Measurements from ENCODE around the gene CPLX1.

Gene CPLX1

DNA sequence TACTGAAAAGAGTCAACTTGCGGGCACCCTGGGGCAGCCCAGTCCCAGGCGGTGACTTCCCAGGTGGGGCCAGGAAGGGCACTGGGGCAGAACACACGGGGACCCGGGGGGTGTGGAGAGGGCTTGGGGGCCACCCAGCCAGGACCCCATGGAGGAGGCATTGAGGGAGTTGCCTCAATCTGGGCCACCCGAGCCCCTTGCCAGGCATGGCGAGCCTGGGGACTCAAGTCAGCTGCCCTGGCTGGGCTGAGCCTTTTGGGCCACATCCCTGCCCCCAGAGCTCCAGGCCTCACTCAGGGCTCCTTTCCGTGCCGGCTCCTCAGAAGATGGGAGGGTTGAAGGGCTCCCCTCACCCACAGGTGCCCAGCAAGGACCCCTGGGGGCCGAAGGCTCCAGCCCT is 6.6 kb upstream of the CPLX1 start:
- no peak for DNase-seq (ENCODE audit: low spot score)

DNA sequence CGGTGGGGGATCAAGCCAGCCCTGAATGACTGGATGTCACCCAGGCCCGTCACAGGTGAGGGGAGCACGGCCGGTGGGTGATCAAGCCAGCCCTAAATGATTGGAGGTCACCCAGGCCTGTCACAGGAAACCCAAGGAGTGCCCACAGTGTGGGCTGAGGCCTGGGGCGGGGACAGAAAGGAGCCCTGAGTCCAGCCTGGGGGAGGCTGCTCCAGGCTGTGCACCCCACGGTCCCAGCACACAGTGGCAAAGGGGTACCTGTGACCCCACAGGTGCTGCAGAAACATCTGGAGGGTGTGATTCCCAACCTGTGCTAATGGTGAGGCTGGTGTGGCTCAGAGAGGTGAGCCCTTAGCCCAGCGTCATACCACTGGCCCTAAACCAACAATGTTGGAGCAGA is 6.2 kb upstream of the CPLX1 start:
- DNase-seq (ENCODE audit: low spot score): no peak

DNA sequence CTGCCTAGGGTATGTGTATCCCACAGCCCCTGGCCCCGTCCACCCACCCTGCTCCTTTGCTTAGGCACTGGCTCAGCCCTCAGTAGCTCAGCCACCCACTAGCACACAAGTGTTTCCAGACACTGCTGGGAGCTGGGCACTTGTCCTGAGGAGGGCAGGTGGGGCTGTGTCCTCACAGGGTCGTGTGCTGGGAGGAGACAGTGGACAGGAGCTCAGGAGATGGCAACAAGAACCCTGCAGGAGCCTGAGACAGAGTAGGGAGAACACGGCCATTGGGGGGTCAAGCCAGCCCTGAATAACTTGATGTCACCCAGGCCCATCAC is 5.5 kb upstream of the CPLX1 start:
- DNase-seq (ENCODE audit: low spot score): no peak

DNA sequence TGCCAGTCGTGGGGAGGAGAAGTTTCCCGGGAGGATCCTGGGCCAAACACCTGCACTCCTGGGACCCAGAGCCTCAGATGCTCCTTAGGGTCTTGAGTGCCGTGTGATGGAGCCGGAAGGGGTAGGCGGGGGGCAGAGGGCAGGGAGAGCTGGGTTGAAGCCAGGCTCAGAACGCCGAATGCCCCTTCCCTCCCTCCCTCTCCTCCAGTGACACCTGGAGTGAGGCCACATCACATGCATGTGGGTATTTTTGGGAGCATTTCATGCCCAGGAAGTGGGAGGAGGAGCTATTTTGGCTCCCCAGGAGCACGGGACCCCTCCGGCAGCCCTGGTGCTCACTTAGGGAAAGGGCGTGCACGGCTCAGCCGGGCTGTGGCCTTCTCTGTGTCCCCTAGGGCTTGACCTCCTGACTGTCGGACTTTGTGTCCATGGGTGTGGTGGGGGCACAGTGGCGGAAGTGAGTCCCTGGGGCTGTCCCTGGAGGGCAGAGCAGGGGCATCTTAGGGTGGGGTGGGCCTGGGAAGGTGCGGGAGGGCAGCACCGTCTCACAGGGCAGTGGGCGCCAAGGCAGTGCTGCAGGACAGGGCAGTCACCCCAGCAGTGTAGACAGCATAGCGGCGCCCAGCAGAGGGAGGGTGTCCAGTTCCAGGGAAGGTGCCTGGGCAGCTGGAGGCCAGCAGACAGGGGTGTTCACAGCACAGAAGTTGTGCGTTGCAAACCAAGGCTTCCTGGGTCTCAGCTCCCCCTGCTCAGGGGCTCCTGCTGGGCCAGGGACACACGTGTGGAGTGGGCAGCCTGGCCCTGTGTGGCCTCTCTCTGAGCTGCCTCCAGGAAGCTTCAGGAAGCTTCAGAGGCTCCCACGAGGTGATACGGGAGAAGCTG is 4.9 kb upstream of the CPLX1 start:
- DNase-seq (ENCODE audit: low spot score): no peak

DNA sequence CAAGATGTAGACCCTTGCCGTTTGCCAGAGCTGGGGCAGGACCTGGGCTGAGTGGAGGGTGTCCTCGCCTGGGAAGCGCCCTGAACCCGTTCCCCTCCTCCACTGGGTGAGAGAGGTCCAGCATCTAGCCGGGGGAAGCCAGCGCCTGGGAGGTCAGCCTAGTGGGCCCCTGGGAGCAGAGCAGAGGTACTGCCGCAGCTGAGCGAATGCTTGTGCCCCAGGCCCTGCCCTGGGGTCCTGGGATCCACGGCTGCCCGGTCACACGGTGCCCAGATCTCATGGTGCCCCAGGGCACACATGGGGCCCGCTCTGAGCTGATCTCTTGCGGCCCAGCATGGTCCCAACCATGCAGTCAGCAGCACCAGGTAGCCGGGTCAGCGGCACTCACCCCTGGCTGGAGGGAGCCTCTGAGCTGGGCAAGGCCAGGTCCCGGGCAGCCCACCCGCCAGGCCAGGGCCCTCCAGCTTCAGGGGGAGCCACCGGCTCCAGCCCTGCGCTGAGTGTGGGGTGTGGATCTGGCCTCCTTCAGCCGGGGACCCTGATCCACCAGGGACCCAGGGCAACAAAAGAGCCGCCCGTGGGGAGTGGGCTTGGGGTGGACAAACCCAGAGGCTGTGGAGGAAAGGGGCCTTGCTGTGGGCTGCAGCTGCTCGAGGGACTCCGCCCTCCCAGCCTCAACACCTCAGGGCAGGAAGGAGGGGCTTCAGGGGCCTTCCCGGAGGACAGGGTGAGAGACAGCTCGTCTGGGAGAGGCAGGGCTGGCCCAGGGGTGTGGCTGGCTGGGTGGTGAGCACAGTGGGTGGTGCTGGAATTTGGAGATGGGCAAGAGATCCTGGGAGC is 4.1 kb upstream of the CPLX1 start:
- no peak for DNase-seq (ENCODE audit: low spot score)

DNA sequence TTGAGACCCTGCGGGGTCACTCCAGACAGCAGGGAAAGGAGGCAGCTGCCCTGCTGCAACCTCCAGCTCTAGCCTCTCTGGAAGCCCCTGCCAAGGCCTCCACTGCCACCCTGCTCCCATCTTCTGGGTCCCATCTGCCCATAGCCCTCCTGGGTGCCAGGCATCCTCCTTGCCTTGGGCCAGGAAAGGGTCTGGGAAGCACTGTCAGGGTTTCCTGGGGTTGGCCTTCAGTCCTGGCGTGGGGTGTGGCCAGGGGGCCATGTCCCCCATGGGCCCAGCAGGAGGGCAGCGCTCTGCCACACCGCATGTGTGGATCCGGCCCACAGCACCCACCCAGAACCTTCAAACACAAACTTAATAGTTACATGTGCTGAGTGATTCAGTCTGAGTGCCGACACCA is 3.4 kb upstream of the CPLX1 start:
- DNase-seq (ENCODE audit: low spot score): no peak

DNA sequence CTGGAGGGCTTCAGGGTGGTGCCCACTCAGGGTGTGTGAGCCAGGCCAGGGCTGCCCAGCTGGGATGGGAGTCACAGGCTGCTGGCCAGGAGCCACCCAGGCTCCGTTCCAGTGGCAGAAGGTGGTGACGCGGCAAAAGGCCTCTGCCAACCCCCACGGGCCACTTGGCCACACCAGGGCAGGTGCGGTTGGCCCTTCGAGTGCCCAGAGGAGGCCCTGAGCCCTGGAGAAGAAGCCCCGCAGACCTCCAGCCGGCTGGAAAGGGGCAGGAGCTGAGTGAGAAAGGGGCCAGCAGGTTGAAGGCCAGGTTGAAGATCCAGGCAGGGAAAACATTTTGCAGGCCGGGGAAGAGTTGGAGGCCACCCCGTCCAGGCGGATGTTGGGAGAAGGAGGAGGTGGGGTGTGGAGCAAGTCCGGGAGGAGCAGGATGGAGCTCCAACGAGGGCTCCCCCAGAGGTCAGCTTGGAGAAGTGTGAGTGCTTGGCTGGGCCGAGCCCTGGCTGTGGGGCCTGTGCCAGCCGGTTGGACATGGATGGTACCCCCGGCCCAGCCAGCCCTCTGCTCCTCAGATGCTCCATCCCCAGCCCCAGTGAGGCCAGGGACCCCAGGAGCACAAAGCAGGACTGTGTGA is 2.8 kb upstream of the CPLX1 start:
- DNase-seq (ENCODE audit: low spot score): no peak

DNA sequence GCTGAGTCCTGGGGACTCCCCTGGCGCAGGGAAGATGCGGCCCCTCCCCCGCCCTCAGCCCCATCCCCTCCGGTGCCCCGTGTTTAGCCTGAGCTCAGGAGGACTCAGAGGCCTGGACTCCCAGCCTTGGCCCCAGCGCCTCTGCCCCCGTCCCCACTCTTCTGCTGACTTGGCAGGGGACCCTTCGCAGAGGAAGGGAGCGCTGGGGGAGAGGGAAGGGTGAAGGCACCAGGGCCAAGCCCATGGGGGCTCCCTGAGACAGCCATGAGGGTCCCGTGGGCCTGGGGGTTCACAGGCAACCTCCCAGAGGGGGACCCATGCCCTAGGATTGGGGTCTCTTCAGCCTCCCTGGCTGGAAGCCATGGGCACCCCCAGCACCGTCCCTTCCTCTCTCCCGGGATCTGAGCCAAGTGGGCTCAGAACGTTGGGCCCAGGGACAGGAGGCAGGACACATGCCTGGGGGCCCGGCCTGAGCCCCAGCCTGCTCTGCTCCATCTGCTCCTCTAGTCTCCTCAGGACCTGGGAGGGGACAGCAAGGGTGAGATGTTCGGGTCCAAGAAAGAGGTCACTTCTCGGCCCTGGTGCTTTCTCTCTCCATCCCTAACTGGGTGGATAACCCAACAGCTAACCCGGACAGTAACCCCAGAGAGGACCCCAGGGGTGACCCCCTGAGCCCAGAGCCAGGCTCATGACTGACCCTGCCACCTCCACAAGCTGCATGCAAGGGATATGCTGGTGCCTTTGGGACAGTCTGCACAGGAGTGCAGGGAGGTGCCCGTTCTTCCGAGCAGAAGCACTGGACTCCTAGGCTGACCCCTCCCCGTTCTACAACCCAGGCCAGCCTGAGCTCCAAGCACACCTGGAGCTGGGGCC is 1.5 kb upstream of the CPLX1 start:
- no peak for DNase-seq (ENCODE audit: low spot score)

DNA sequence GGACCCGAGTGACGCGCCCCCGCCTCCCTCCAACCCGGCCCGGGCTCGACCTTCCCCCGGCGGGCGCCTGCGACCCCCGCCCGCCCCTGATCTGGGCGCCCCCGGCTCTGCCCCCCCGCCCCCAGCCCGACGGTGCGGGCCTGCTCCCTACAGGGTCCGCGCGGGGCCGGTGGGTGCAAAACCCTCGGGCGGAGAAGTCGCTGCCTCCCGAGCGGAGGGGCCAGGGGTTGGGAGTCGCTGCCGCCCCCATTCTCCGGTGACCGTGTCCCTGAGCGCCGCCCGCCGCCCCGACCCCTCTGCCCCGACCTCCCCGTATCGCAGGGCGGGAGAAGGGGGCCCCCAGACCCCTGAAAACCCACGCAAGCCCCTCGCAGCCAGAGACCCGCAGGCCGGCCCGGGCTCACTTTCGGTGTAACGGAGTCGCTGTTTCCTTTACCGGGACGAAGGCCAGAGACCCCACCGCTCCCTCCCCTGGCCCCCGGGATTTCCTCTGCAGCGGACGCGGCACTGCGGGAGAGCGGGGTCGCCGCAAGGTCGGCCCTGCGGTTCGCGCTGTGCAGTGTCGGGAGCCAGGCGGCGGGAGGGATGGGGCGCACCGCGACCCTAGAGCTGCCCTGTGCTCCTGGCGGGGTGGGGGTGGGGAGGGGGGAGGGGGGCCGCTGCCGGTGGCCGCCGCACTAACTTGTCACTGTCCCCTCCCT is 729 bp upstream of the CPLX1 start:
- no peak for DNase-seq (ENCODE audit: low spot score)

DNA sequence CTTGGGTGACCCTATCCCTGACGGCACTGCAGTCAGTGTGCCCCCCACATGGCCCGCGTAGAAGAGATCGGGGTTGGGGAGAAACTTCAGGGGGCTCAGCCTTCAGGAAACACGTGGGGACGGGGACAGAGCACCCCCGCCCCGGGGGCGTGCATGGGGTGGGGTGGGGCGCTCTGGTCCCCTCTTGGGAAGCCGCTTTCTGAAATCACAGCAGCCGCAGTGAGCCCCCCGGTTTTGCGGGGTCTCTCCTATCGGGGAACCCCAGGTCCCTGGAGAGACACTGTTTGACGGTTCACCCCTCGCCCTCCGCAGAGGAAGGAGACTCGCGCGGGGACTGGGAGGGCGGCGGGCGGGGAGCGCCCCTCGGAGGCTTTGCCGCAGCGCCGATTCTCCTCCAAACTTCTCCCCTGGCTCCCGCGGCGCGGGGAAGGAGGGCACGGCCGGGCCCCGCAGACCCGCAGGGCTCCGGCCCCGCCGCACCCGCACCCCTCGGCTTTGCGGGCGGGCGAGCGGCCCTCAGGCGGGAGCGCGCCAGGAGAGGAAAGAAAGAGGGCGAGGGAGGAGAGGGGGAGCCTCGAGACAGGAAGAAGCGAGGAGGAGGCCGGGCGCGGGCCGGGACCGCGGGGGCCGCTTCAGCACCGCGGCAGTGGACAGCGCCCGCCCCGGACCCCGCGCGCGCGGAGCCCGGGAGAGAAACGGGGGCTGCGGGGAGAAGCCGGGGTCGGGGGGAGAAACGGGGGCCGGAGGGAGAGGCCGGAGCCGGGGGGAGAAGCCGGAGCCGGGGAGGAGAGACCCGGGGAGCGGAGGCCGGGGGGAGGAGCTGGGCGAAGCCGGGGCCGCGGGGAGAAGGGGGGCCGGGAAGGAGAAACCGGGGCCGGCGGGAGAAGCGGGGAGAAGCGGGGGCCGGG is 612 bp downstream of the CPLX1 start:
- no peak for DNase-seq (ENCODE audit: low spot score)

DNA sequence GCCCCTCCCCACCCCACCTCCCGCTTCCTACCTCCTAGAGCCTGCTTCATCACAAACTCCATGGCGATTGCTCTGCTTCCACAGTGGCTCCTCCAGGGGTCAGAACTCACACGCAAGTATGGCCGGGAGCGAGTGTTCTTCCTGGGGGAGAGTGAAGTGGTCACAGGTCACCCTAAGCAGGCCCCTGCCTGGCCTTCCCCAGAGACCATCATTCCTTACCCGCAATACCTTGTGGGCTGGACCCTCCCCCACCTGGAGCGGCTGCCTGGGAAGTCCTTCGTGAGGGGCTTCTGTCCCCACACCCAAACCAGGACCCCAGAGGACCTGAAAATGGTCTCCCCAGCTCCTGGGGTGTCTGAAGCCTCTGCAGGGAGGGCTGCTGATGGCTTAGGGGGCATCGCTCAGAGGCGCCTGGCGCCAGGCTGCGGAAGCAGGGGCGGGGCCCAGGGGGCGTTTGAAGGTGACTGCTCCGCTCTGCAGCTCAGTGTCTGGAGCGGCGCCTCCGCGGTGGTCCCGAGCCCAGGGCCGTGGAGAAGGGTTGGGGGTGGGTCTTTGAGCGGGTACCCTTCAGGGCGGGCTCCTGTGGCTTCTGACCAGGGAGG is 1.4 kb downstream of the CPLX1 start:
- no peak for DNase-seq (ENCODE audit: low spot score)

DNA sequence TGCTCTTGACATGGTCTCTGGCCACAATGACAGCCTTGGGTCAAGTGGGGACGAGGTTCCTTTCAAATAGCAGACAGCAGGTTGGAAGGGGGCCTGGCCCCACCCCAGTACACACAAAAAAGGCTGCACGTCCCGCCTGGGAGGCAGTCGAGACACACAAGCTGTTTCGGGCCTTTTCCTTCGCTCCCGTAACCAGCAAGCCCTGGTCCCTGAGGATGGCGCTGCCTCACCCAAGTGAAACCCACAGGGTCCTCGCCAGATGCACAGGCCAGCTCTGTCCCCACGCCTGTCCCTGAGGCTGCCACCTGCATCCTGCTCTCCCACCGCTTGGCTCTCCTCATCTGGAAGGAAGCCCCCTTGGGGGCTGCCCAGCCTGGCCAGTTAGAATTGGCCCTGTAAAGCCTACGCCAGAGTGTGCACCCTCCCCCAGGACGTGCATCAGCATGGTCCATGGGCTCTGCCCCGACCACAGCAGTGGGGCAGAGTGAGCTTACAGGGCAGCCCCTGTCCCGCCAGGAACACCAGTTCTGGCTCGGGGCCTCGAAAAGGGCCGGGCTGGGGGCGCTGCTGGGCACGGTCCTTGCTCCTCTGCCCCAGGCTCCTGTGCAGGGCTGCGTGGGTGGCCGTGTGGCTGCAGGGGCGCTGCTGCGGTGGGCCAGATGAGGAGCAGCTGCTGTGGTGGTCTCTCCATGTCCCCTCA is 2.0 kb downstream of the CPLX1 start:
- DNase-seq (ENCODE audit: low spot score): no peak

DNA sequence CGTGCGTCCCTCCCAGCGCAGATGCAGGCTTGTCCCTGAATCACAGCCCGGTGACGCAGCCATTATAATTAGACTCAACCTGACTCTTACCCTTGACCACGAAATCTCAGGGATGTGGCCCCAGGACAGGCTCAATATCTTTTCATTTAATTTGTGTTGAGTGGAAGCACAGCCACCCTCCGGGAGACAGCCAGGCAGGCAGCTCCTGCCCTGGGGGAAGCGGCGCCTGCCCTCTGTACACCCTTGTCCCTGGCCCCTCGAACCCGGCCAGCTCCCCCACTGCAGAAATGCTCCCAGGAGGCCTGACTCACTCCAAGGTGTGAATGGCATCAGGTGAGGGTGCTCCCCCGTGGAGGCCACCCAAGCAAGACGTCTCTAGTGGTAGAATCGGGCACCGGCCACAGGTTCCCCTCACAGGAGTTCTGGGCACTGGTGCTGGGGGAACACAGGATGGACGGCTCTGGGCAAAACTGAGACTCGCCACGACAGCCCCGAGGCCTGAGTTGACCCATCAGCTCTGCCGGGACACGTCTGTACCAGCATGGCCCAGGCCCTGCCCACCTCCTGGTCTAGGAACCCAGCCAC is 2.7 kb downstream of the CPLX1 start:
- no peak for DNase-seq (ENCODE audit: low spot score)

DNA sequence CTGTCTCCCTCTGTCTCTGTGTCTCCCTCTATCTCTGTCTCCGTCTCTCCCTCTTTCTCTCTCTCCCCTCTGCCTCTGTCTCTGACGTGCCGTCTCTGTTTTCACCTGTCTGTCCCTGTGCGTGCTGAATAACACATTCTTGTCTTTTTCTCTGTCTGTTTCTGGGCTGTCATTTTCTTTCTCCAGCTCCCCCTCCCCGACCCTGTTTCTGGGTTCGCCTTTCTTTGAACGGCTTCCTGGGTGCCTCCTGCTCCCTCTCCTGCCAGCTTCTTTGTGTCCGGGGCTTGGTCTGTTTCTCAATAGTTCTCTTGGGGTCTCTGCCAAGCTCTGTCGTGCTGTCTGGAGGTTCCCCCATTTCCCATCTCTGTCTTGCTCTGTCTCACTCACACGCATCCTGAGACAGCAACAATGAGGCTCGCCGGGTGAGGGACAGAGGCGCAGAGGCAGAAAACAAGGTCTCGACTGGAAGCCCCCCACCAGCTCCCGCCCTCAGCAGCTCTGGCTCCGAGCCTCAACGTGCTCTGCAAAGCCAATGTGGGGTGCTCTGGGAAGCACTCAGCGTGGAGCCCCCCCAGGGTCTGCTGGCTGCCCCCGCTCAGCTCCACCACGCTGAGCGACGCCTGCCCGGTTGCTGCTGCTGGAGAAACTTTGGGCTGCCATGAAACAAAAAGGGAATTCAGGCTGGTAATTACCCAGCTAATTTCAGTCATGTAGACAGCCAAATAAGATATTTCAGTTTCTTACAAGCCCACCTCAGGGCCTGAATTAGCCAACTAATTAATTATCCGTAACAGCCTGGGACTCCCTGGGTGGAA is 3.4 kb downstream of the CPLX1 start:
- no peak for DNase-seq (ENCODE audit: low spot score)

DNA sequence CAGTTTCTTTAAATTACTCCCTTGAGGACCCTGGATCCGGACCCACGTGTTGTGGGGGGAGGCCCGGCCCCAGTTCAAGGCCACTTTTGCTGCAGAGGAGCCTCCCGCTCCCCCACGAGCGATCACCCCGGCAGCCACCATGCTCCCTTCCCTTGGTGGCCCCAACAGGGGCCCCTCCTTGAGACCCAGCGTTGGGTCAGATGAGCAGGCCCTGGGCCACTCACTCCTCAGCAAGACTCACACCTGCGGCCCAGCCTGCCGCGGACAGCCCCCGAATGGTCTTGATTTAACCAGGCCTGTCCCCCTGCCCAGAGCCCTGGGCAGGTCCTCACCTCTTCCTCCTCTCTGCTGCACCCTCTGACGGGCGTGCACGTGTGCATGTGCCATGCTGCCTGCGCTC is 4.3 kb downstream of the CPLX1 start:
- DNase-seq (ENCODE audit: low spot score): no peak

DNA sequence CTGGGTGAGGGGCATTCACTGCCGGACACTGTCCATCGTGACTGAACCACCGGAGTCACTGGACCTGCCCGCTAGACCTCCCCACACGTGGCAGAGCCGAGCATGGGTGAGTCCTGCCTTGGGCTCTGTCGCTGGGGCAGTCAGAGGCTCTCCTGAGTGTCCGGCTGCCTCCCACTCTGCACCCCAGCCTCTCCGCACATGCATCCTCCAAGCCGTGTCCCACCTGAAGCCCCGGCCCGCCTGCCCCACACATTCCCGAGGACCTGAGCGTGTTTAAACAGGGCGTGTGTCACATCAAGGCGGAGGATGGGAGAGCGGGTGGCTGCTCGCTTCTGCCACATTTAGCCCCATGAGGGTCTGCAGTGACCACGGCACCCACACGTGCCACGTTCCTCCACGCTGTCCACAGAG is 4.7 kb downstream of the CPLX1 start:
- DNase-seq (ENCODE audit: low spot score): no peak

DNA sequence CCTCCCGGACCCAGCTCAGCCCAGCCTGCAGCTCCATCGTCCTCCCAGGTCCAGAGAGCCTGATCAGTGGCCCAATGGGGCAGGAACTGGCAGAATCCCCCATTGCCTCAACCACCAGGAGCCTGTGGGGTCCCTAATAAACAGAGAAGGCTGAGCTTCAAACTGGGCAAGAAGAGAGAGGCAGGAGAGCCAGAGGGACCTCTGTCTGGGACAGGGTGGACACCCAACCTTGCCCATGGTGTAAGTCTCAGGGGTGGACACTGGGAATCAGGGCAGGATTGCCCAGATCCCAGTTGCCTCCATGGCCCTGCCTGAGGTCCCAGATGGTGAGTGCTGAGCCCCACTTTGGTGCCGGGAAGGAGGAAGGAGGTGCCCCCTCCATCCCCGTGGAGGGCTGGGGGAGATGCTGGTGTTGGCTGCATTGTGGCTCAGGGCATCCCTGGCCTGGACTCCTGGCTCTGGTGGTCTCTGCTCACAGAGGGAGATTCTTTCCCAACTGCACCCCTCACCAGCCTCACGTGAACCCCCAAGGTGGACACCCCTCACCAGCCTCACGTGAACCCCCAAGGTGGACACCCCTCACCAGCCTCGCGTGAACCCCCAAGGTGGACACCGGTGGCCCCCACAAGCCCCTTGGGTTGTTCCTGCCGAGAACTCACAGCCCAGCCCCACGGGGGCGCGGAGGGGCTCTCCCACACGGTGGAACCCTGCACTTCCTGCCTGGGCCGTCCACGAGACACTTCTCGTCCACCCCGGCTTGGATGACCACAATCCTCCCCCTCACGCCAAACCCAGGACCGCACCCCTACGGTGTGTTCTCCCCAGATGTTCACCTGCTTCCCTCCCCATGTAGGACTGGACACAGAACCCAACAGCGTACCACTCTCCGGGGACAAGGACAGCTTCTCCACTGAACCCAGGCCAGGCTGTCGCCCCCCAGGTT is 5.4 kb downstream of the CPLX1 start:
- no peak for DNase-seq (ENCODE audit: low spot score)

Measured in kidney capillary endothelial cell (primary cell).